Nephron progenitor cell (in vitro differentiated cells): ENCODE measurements around the gene BEAN1.

Experiments
- DNase-seq: peaks from one replicate; pipeline ENCODE4 v3.0.0; 2021
- H3K27ac Mint-ChIP-seq: 2 replicates; pipeline ENCODE4 v1.8.0; 2021; ENCODE audit warnings: mild to moderate bottlenecking, moderate library complexity, mixed read lengths
- H3K27me3 Mint-ChIP-seq: 2 replicates; pipeline ENCODE4 v1.8.0; 2021; ENCODE audit warnings: mild to moderate bottlenecking, low read depth, mixed read lengths; ENCODE audit not compliant: poor library complexity
- H3K36me3 Mint-ChIP-seq: 2 replicates; pipeline ENCODE4 v1.8.0; 2021; ENCODE audit warnings: low read depth, mixed read lengths
- H3K4me1 Mint-ChIP-seq: 2 replicates; pipeline ENCODE4 v1.8.0; 2021; ENCODE audit warnings: mixed read lengths
- H3K4me3 Mint-ChIP-seq: 2 replicates; pipeline ENCODE4 v1.8.0; 2021; ENCODE audit warnings: mild to moderate bottlenecking, moderate library complexity, mixed read lengths
- H3K9me3 Mint-ChIP-seq: 2 replicates; pipeline ENCODE4 v1.8.0; 2021; ENCODE audit warnings: mild to moderate bottlenecking, moderate library complexity, mixed read lengths
- TF ChIP-seq, protein P1 (sequence below): fragments of 200-600 bp; sonication (generic); IDR thresholded peaks from 2 replicates; pipeline ENCODE4 v1.5.0; 2021; ENCODE audit warnings: antibody characterized with exemption

Gene BEAN1

DNA sequence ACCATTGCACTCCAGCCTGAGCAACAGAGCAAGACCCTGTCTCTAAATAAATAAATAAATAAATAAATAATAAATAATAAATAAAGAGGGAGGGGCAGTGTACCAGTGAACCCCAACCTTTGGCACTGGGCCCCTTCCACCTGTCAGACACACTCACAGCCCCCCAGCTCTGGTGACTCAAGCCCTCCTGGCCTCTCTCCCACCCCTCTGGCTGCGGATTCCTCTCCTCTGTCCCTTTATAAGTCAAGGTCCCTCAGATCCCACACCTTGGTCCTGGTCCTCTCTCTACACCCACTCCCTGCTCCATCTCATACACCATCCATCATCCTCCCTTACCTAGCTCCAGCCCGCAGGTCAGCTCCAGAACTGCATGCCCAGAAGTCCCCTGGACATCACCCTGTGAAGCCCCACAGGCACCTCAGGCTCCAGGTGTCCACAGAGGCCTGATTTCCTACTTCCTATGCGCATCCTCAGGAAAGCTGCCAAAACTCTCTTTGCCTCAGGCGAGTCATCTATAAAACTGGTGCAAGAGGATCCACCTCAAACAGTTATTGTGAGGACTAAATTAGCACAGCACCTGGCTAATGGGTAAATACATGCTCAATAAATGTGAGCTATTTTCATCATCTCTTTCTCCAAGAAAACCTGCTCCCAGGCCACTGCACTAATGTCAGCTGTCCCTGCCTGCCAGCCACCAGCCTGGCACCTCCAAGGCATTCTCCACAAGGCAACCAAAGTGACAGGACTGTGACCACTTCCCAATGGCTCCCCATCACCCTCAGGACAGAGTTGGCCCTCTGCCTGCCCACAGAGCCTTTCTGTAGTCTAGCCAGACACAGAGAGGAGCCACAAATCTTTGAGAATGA is 46.8 kb downstream of the BEAN1 start:
- peaks cover 4% of the 10 kb centered on the region for H3K4me1 Mint-ChIP-seq
- TF ChIP-seq, protein P1, sequence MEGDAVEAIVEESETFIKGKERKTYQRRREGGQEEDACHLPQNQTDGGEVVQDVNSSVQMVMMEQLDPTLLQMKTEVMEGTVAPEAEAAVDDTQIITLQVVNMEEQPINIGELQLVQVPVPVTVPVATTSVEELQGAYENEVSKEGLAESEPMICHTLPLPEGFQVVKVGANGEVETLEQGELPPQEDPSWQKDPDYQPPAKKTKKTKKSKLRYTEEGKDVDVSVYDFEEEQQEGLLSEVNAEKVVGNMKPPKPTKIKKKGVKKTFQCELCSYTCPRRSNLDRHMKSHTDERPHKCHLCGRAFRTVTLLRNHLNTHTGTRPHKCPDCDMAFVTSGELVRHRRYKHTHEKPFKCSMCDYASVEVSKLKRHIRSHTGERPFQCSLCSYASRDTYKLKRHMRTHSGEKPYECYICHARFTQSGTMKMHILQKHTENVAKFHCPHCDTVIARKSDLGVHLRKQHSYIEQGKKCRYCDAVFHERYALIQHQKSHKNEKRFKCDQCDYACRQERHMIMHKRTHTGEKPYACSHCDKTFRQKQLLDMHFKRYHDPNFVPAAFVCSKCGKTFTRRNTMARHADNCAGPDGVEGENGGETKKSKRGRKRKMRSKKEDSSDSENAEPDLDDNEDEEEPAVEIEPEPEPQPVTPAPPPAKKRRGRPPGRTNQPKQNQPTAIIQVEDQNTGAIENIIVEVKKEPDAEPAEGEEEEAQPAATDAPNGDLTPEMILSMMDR: no peak
- H3K9me3 Mint-ChIP-seq: no peaks in the 10 kb centered on the region
- no peak for DNase-seq
- H3K4me3 Mint-ChIP-seq: no peak overlapping the region
- no peaks in the 10 kb centered on the region for H3K36me3 Mint-ChIP-seq
- peak overlapping the region; percentile 64 for H3K27ac Mint-ChIP-seq
- peaks cover 21% of the 10 kb centered on the region for H3K27me3 Mint-ChIP-seq

DNA sequence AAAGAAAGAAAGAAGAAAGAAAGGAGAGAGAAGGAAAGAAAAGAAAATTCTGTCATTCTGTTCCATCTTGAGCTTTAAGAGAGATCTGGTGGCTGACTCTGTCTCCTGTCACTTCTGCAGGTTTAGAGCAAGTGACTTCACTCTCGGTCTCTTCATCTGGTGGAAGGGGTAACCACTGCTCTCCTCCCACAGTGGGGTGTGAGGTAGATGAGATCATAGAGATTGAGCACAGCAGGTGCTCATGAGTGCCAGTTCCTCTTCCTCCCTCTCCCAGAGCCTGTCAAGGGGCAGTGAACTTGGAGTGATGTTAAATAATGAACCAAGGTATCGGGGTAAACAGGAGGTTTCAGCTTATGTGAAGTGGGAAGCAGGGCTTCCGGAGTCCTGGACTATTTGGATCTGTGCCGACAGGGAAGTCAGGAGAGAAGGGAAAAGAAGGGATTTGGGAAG is 47.7 kb downstream of the BEAN1 start:
- TF ChIP-seq, protein P1: no peak
- Mint-ChIP-seq H3K9me3 (no peaks in the 10 kb centered on the region), H3K36me3 (no peaks in the 10 kb centered on the region), H3K27ac (no peak overlapping the region), H3K4me3 (no peak overlapping the region), H3K27me3 (peaks cover 21% of the 10 kb centered on the region), H3K4me1 (peaks cover 4% of the 10 kb centered on the region)
- DNase-seq: no peak

DNA sequence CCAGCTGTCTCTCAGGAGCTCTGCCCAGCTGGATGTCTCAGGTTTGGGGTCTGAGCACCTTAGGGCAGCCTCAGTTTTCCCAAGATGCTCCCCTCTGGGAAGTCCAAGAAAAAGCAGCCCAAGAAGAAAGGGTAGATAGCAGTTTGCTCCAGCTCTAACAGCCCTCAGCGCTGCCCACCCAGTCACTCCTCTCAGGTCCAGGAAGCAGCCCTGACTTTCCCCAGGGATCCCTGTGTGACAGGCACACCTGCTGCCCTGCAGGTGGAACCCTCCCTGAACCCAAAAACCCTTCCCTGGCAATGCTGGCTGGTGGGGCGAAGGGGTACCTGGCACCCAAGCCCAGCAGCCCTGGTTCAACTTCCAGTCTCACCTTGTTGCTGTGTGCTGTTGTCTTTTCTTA is 48.1 kb downstream of the BEAN1 start:
- no peak for DNase-seq

DNA sequence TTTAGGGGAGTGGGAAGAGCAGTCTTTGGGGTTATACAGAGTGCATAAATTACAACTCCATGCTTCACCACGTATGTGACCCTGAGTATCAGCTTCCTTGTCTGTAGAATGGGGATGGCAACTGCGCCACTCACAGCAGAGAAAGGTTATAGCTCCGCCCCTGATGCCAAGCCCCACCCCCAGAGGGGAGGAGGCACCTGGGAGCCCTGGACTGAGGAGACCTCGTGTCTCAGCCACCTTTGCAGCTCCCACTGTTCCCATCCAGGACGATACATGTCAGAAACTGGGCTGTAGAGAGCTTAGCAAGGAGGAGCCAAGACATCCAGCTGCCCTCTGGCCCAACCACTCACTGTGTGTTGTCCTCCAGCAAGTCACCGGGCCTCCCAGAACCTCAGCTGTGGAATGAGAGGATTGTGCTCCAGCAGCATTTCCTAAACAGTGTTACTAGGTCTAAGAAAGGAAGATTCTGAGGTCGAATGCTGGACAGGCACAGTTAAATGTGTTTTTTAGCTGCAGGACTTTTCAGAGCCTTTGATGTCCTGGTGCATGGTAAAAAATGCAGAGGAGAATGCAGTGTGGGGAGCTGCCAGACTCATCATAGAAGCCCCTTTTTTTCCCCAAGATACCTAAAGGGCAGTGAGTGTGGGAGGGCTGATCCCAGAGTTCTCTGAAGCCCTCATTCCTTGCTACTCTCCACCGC is 49.4 kb downstream of the BEAN1 start:
- peaks cover 4% of the 10 kb centered on the region for H3K4me1 Mint-ChIP-seq
- TF ChIP-seq, protein P1: no peak
- DNase-seq: peak; percentile 38
- no peaks in the 10 kb centered on the region for H3K9me3 Mint-ChIP-seq
- no peak overlapping the region for H3K4me3 Mint-ChIP-seq
- H3K27me3 Mint-ChIP-seq: peaks cover 15% of the 10 kb centered on the region
- no peaks in the 10 kb centered on the region for H3K36me3 Mint-ChIP-seq
- H3K27ac Mint-ChIP-seq: no peak overlapping the region

More for the DNA sequence above, 48.1 kb downstream of the BEAN1 start:
- H3K9me3 Mint-ChIP-seq: no peaks in the 10 kb centered on the region
- no peak overlapping the region for H3K4me3 Mint-ChIP-seq
- no peak overlapping the region for H3K27ac Mint-ChIP-seq
- H3K4me1 Mint-ChIP-seq: peaks cover 4% of the 10 kb centered on the region
- peaks cover 20% of the 10 kb centered on the region for H3K27me3 Mint-ChIP-seq
- TF ChIP-seq, protein P1: no peak
- H3K36me3 Mint-ChIP-seq: no peaks in the 10 kb centered on the region

DNA sequence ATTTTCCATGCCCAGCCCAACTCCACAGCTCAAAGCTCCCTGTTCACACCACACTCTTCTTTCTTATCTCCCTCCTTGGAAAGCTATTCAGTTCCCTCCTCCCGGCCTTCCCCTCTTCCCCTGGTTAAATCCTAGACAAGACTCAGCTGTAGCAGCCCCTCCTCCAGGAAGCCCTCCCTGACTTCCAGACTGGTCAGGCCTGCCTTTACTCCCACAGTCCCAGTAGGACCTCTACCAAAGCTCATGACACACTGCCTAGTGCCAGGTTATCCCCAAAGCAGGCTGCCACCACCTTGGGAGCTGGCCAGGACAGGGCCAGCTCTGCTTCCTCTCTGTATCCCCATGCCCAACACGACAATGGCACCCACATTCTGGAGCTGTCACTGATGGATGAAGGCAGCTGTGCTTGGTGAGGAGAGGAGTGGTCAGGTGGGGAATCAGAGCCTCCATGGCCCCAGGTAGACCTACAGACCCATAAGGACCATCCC is 50.0 kb downstream of the BEAN1 start:
- Mint-ChIP-seq H3K4me3 (no peak overlapping the region), H3K27ac (no peak overlapping the region)

More for the DNA sequence above, 50.0 kb downstream of the BEAN1 start:
- no peak for DNase-seq
- no peaks in the 10 kb centered on the region for H3K9me3 Mint-ChIP-seq
- no peaks in the 10 kb centered on the region for H3K36me3 Mint-ChIP-seq
- H3K27me3 Mint-ChIP-seq: peaks cover 15% of the 10 kb centered on the region
- TF ChIP-seq, protein P1: no peak
- peaks cover 4% of the 10 kb centered on the region for H3K4me1 Mint-ChIP-seq
